ENCODE measurements around the gene TNRC18. TPM values are rescaled to one million over a fixed set of nuclear protein-coding genes. Genes with fewer than 3 reads are reported as not detected.
A peak's percentile ranks its signal among the peaks of the same experiment; 100 is the strongest.

The TNRC18 gene
- total RNA-seq, 2 donors from 2014 or later: 93.0 to 103 TPM

- intact Hi-C loops (cut with DNase I): no loop called here
- no peak for DNase-seq (ENCODE audit: low spot score)
Observed at GRCh38 chr7:5417106-5418071, 6.2 kb downstream of the TNRC18 start.

GRCh38 chr7:5414916-5415315 lies 8.7 kb downstream of the TNRC18 start:
- DNase-seq (ENCODE audit: low spot score): no peak
- intact Hi-C loops (cut with DNase I): no loop called here

GRCh38 chr7:5413449-5413786 lies 10.2 kb downstream of the TNRC18 start:
- intact Hi-C loops (cut with DNase I): no loop called here
- DNase-seq (ENCODE audit: low spot score): no peak

DNA sequence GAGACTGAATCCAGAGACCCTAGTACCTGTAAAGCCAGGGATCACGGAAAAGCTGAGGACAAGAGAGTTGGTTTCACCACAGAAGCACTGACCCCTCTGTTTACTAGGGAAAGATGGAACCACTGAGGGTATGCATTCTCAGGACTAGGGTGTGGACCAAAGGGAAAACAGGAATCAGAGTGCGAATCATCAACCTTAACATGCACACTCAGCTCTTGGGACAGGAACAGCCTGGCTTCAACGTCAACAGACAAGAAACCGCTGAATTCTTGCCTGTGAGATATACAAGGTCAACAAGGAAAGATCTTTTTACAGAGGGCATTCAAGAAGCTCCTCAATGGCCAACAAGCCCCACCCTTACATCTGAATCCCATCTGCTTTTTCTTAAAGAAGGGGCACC lies 14.9 kb downstream of the TNRC18 start:
- intact Hi-C loops (cut with DNase I): no loop called here
- no peak for DNase-seq (ENCODE audit: low spot score)

GRCh38 chr7:5406957-5407945 lies 16.4 kb downstream of the TNRC18 start:
- intact Hi-C loops (cut with DNase I): no loop called here
- no peak for DNase-seq (ENCODE audit: low spot score)

GRCh38 chr7:5404421-5404826 lies 19.2 kb downstream of the TNRC18 start:
- DNase-seq (ENCODE audit: low spot score): no peak
- intact Hi-C loops (cut with DNase I): no loop called here

DNA sequence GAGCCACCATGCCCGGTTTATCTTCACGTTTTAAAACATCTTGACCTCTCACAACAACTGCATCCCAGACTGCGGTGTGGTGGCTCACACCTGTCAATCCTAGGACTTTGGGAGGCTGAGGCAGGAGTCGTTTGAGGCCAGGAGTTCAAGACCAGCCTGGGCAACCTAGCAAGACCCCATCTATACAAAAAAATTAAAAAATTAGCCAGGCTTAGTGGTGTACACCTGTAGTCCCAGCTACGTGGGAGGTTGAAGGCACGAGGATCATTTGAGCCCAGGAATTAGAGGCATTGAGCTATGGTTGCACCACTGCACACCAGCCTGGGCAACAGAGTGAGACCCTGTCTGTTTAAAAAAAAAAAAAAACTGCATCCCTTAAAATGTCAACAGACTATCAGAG lies 20.2 kb downstream of the TNRC18 start:
- intact Hi-C loops (cut with DNase I): no loop called here
- DNase-seq (ENCODE audit: low spot score): no peak

- DNase-seq (ENCODE audit: low spot score): no peak
- intact Hi-C loops (cut with DNase I): no loop called here
Observed at GRCh38 chr7:5397736-5398135, 25.9 kb downstream of the TNRC18 start.

- DNase-seq (ENCODE audit: low spot score): peak; percentile 97
- intact Hi-C loops (cut with DNase I): no loop called here
Observed at GRCh38 chr7:5396999-5397663, 26.5 kb downstream of the TNRC18 start.

- intact Hi-C loops (cut with DNase I): no loop called here
- DNase-seq (ENCODE audit: low spot score): no peak
Observed at GRCh38 chr7:5396542-5396941, 27.1 kb downstream of the TNRC18 start.

DNA sequence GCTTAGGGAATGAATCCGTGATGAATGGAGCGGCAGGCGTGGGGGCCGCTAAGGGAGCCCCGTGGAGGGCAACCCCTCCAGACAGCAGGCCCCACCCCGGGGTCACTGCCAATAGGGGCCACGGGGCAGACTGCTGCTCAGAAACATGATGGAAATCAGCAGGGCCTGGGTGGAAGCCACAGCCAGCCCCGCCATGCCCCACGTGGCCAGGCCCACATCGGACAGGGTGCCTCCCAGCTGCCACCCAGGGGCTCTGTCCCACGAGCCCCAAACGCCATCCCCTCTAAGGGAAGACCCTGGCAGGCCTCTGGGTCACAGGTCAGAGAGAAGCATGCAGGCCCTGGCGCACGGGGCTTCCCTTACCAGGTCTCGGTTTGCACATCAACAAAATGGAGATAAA lies 28.4 kb downstream of the TNRC18 start:
- no peak for DNase-seq (ENCODE audit: low spot score)
- intact Hi-C loops (cut with DNase I): no loop called here

DNA sequence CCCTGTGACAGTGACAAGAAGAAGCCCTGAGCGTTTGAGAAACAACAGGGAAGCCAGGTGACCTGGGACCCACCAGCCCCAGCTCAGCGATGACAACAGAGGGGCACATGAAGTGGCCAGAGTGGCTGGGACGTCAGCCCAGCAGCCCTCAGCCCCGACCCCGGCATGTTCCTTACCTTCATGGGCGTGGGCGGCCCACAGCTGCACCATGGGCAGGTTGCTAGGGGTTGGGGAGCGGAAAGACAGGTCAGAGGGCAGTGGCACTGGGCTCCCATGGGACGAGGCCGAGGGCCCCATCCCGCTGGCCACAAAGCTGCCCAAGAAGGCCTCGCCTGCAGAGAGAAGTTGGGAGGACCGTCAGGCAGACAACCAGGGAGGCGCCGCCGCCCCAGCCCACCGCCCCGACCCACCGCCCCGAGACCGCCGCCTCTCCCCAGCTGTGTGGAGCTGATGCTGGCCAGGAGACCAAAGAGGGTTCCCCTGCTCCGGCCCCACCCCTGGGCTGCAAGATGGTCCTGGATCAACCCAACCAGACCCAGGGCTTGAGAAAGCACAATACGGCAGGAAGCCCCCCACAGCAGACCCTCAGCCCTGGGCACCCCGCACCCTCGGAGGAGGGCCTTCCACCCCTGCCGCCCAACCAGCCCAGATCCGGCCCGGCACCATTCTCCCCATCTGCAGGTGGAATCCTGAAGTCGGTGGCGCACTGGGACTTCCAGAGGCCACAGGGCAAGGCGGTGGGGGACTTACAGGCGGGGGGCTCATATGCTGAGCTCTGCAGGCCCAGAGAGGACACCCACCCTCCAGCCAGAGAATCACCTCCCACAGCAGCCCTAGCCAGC lies 29.1 kb downstream of the TNRC18 start:
- intact Hi-C loops (cut with DNase I): no loop called here
- DNase-seq (ENCODE audit: low spot score): no peak

GRCh38 chr7:5393748-5394147 lies 29.9 kb downstream of the TNRC18 start:
- DNase-seq (ENCODE audit: low spot score): no peak
- intact Hi-C loops (cut with DNase I): no loop called here

GRCh38 chr7:5393328-5393727 lies 30.3 kb downstream of the TNRC18 start:
- intact Hi-C loops (cut with DNase I): no loop called here
- DNase-seq (ENCODE audit: low spot score): no peak

- intact Hi-C loops (cut with DNase I): no loop called here
- no peak for DNase-seq (ENCODE audit: low spot score)
Observed at GRCh38 chr7:5390918-5391317, 32.7 kb downstream of the TNRC18 start.

DNA sequence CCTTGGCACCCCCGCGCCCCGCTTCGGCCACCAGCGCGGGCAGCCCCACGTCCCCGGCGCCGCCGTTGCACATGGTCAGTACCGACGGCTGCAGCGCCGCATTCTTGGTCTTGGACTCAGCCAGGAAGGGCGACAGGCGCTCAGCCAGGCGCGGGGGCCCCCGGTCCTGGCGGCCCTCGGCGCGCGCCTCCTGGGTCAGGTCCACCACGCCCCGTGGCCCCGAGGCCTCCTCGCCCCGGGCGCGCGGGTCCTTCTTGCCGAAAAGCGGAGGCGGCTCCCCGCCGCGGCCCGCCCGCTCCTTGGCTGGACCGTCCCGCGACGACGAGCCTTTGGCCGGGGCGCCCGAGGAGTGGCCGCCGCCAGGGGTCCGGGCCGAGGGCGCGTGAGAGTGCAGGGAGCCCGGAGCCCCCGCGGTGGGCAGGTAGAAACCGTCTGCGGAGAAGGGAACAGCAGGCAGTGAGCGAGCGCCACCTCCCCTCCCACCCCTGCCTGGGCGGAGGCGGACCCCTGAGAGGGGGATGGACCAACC lies 34.7 kb downstream of the TNRC18 start:
- no peak for DNase-seq (ENCODE audit: low spot score)
- intact Hi-C loops (cut with DNase I): no loop called here

DNA sequence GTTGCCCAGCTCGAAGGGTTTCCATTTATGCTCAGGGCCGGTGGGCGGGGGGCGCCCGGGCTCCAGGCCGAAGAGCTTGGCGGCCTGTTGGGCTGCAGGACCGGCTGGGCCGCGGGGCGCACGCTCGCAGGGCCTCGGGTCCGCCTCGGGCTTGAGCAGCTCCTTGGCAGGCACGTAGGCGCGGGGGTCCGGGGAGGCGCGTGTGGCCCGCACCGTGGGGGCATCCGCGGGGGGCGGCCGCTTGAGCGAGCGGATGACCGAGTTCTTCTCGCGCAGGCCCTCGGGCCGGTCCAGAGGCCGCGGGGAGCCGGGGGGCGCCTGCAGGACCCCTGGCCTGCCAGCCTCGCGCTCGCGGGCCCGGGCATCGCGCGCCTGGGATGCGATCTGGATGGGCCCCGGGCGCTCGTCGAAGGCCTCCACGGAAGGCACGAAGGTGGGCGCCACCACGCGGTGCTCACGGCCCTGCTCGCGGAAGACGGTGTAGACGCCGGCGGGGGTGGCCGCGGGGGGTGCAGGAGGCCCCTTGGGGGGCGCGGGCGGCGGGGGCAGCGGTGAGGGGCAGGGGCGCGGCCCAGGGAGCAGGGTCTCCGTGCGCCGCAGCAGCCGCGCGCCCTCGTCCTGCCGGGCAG lies 35.2 kb downstream of the TNRC18 start:
- intact Hi-C loops (cut with DNase I): no loop called here
- no peak for DNase-seq (ENCODE audit: low spot score)

- no peak for DNase-seq (ENCODE audit: low spot score)
- intact Hi-C loops (cut with DNase I): no loop called here
Observed at GRCh38 chr7:5387711-5388245, 35.9 kb downstream of the TNRC18 start.

Data from posterior vena cava (tissue), 2 donors.